GM18868 (cell line): ENCODE data around the gene RASGRP1.
A peak's percentile ranks its signal among the peaks of the same experiment; 100 is the strongest.
"Not testable (repeated sequence)": the region's sequence is repeated elsewhere in the genome, so short reads cannot be mapped to it uniquely, and the experiment has no call there.

Experiments used
- ATAC-seq: cut with Tn5 transposase; IDR thresholded peaks from one replicate; pipeline ENCODE4 v1.9.1; 2021; ENCODE audit warnings: mild to moderate bottlenecking, moderate library complexity; ENCODE audit not compliant: unreplicated experiment

Gene RASGRP1

DNA sequence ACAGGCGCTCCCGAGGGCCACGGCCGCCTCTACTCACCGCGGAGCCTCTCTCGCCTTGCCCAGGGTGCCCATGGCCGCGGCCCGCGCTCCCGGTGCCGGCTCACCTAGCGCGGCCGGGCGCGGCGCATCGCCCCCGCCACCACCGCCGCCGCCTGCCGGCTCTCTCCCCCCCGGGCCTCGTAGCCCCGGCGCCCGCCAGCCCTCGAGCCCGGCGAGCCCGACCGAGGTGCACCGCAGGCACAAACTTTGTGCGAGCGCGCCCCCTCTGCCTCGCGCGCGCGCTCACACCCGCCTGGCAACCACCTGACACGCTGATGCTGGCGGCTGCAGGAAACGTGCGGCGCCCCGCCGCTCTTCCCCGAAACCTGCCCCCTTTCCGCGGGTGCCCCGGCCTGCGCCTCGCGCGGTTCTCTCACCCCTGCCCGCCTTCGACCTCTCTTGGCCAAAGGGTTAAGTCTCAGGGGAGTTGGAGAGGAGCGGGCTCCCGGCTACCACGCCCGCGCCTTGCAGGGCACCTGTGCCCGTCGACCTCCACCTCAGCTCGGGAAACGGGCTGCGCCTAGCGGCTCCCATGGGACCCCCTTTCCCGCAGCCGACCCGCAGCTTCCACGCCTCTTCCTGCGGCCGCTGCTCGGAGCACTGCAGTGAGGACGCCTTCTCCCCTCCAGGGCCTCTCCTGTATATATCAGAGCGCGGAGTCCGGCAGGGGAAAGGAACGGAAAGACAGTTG is at the start of gene RASGRP1:
TSS of gene RASGRP1 (minus strand) at position 258 of the 730 bp plus-strand sequence. CDS start at position 72, 186 bp downstream.
- ATAC-seq = peak; percentile 68

DNA sequence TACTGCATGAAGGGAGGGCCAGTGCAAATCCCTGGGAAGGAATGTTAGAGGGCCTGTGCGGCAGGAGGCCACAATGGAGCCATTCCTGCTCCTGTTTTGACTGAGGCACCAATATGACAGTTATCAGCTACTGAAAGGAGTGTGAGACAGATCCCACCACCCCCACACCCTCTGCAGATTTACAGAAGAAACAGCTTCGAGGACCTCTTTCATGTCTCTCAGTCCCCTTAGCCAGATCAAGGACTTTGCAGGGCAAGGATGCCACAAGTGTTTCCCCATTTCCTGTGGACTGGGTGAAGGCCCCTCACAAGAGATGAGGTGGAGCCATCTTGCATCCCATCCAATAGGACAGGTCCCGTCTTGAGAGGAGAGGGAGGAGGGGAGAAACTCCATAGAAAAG is 48.5 kb upstream of the RASGRP1 start:
- no peak for ATAC-seq

DNA sequence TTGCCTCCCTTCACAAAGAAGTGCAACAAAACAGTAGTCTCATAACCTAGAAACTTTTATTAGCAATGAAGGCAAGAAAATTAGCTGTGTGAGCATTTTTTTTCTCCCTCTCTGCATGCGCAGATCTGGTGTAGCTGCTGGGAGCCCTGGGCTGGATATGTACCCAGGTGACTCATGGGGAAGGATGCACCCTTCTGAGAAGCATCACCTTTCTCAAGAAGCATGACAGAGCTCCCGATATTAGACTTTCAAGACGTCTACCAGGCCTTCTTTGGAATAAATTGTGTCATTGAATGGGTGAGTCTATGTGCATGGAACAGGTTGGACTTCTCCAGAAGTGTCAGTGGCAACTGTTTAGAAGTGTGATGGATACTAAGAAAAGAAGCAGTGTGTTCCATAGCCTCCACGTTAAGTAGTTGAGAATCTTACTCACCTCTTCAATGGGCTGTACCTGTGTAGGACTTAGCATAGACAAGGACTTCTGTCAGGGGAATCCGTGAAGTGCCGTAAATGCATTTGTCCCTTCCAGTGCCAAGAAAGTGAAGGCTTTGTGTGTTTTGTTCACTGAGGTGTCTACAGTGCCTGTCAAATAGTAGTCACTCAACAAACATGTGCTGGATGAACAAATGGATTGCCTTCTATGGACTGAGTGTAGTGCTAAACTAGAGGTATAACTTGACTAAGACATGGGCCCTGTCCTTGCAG is 47.7 kb upstream of the RASGRP1 start:
- ATAC-seq = no peak

GRCh38 chr15:38611228-38611627 is 46.6 kb upstream of the RASGRP1 start:
- peak; percentile 23 for ATAC-seq

DNA sequence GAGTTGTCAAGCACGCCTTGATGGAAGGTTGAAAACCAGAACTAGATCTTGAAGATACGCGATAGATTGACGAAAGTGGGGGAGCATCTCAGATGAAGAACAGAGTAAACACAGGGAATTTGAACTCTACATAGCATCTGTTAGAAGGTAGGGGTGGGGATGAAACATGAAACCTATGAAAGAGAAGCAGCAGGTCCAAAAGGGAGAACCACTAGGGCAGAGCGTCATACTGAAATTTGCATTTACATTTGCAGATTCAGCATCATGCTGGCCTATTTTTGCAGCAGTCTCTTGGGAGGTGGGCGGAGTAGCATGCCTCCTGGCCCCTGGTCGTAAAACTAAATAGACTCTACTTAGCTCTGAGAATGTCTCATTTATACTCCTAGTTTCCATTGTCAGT is 46.1 kb upstream of the RASGRP1 start:
- peak; percentile 63 for ATAC-seq

GRCh38 chr15:38609097-38609738 is 44.6 kb upstream of the RASGRP1 start:
- ATAC-seq = no peak

DNA sequence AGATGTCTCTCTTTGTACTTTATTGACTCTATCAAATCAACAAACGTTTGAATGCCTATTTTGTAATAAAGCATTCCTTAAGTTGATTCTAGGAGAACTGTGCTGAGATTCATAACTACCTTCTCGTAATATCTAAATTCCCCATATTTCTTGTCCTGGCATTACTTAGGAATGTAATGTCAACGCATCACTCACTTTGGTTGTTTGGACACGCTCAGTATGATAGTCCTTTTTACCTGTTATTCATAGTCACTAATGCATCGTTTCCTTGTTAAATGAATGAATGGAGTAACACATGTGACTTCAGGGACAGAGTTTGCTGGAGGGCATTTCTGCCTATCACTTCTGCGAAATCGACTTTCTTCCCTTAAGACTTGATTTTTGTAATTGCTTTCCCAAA is 44.1 kb upstream of the RASGRP1 start:
- no peak for ATAC-seq

DNA sequence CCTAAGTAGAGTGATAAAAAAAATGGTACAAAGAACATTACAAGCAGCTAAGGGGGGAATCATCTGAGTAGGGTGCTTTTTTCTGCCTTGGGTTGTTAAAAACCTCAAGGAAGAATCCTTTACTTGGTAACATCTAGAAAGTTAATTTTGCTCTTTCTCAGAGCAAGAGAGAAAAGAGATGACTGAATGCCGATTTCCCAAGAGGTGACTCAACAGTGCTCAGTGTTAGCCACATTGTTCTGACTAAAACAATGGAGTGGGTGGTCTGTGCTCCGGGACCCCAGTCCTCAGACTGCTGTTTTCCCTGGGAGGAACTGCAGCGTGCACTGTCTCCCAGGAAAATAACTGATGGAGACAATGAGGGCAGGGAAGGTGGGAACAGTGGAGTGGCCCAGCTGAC is 41.1 kb upstream of the RASGRP1 start:
- no peak for ATAC-seq

DNA sequence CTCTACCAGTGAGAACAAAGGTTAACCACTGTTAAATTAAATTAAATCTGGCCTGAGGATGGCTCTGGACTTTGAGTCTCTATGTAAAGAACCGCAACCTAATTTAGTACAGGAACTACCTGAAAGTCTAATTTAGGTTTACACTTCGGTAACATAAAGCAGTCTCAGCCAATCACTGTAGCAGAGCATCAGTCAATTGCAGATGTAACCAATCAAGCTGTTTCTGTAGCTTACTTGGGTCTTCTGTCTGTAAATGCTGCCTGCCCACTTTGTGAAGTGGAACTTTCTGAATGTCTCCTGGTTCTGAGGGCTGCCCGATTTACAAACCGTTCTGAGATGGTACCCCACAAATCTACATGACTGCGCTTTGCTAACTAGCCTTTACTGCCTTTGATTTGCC is 39.1 kb upstream of the RASGRP1 start:
- ATAC-seq = no peak

DNA sequence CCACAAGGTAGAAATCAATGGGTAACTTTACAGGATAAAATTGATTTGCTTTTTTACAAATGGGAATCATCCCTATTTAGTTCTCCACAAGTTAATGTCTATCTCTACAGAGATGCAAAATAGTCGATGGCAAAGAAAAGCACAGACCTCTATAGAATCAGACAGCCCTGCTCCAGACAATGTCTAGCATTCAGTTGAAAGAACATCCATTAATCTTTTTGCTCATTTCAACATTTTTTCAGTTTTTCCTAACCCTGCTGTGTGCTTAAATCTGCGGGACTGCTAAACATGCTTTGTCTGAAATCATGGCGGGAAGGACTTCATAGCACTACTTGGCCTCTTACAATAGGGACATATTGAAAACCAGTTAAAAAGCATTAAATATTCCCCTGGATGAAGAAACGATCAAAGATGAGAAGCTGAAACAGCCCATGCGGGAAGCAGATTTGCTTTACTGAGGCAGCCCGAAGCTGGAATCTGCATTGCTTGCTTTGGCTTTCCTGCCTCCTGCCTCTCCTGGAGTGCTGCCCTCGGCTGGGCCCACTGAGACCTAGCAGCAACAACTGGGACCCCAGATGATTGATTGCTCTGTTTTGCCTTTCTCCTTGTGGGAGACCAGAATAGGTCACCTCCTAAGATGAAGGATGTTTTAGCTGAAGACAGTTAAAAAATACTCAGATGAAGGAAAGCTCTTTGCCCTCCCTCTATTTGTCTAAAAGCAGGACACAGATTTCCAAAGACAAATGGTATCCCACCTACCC is 38.5 kb upstream of the RASGRP1 start:
- ATAC-seq = no peak

DNA sequence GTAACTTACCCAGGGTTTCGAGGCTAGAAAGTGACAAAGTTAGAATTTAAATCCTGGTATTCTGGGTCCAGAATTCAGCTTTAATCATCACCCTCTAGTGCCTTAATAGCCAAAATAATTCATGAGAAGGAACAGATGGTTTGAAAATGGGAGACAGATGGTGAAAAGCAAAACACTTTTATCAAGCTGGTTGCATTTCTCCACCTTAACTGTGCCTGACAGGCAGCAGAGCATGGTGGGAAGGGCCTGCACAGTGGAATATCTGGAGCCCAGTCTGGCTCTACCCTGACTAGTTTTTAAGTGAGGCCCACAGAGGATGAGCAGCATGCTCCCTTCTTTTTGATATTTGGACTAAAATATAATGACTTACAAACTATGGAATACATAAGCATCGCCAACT is 35.6 kb upstream of the RASGRP1 start:
- no peak for ATAC-seq

DNA sequence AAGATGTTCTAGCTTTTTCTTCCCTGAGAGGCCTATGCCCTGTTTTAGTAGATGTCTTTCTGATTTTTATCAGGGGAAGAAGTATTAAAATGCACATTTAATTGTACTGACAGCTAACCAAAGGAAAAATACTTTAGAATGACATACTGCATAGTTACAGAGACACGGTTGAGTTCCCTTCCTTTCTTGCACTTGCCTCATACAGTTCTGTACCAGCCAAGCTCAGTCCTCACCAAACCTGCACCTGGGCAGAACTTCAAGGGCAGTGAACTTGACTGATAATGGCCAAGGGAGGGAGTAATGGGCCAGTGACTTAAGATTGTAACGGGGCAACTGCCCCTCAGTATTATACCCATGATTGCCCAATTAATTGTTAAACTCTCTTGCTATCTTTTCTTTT is 34.1 kb upstream of the RASGRP1 start:
- no peak for ATAC-seq

- no peak for ATAC-seq
Measured at GRCh38 chr15:38597219-38597800, 32.7 kb upstream of the RASGRP1 start.

DNA sequence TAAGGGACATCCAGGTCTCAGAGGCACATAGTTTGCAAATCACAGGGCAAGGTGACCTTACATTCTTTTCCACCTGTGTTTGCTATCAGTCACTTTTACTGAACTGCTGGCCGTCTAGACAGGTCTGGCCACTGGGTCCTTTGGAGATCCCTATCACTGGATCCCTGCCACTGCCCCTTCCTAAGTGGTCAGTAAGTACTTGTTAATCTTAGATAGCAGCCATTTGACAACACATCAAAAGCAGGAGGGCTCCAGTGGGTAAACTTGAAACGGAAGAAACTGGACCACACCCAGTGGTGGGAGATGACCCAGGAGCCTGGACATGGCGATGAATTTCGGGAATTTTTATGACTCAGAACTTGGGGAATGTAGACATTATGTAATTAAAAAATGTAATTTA is 28.9 kb upstream of the RASGRP1 start:
- no peak for ATAC-seq

DNA sequence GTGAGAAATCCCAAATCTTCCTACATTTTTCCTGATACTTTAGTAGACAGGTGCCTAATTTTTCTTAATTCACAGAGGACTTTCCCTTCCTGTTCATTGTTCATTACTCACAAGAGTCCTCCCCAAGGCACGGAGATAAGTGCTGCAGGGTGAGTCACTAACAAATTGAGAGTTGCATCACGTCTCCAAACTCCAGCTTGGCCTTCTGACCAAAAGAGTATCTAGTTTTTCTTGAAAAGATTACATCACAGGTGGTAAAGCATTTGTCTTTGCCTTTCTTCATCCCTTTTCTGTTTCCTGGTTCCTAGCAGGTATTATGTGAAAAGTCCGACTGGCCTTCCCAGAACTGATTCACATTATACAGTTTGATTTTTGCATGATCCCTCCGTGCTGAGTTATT is 24.9 kb upstream of the RASGRP1 start:
- ATAC-seq = peak; percentile 42

DNA sequence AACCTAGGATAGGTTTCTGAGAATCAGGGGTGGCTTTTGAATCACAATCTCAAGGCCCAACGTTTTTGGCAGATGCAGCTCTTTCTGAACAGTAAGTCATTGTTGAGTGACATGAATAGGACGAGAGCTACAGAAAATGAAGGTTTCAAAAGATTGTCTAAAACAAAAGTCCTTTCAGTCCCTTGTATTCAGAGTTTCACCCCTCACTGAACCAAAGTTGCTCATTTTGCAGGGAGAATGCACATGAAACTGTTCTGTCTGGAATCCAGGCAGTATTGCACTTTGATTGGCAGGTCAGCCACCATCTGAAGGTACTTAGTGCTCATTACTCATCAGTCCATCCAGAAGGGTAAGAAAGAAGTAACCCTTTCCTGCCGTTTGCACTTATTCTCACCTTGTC is 24.1 kb upstream of the RASGRP1 start:
- ATAC-seq = no peak

GRCh38 chr15:38587214-38587613 is 22.6 kb upstream of the RASGRP1 start:
- ATAC-seq = peak; percentile 78

- ATAC-seq = not testable (repeated sequence)
Measured at GRCh38 chr15:38586005-38586404, 21.4 kb upstream of the RASGRP1 start.

- no peak for ATAC-seq
Measured at GRCh38 chr15:38578626-38579025, 14.0 kb upstream of the RASGRP1 start.

- ATAC-seq = no peak
Measured at GRCh38 chr15:38577424-38577987, 12.9 kb upstream of the RASGRP1 start.

- no peak for ATAC-seq
Measured at GRCh38 chr15:38576837-38577236, 12.2 kb upstream of the RASGRP1 start.
